Sigmoid colon (tissue), 4 donors: ENCODE measurements around the gene VSIG8.

Experiments used
- CTCF ChIP-seq, 4 experiments: fragments of 450-650 bp in 3 of 4; fragments of 200-600 bp in 1 of 4; IDR thresholded peaks; one replicate each; pipeline ENCODE4 v1.5.1; 2016 to 2019; ENCODE audit warnings: antibody characterized with exemption in 4 of 4, mild to moderate bottlenecking in 3 of 4, moderate library complexity in 2 of 4
- EP300 ChIP-seq, 4 donors: sonication (generic); formaldehyde crosslinking; IDR thresholded peaks; one replicate each; pipeline ENCODE4 v1.6.1; 2017; ENCODE audit warnings: antibody characterized with exemption in 4 of 4
- POLR2A ChIP-seq, 2 donors: fragments of 450-650 bp; IDR thresholded peaks; one replicate each; pipeline ENCODE4 v1.6.1; 2016; ENCODE audit warnings: antibody characterized with exemption in 2 of 2, mild to moderate bottlenecking in 2 of 2, moderate library complexity in 2 of 2
- POLR2AphosphoS5 ChIP-seq, 4 donors: sonication (generic); formaldehyde crosslinking; IDR thresholded peaks; one replicate each; pipeline ENCODE4 v1.6.1; 2017; ENCODE audit warnings: antibody characterized with exemption in 4 of 4

- TF ChIP-seq EP300 (IDR thresholded peaks at IDR 0.05), result no peak
- no peak for TF ChIP-seq POLR2AphosphoS5 (IDR thresholded peaks at IDR 0.05)
- TF ChIP-seq CTCF (IDR thresholded peaks at IDR 0.05), result no peak
- TF ChIP-seq POLR2A (IDR thresholded peaks at IDR 0.05), result no peak
Observed at GRCh38 chr1:159864262-159864661, 1.8 kb upstream of the VSIG8 start.
